Activated naive CD8-positive, alpha-beta T cell treated with anti-CD3 and anti-CD28 coated beads for 36 hours (primary cell): ENCODE data around the gene ARL4D. TPM values are rescaled to one million over a fixed set of nuclear protein-coding genes. Genes with fewer than 3 reads are reported as not detected.
"Not testable (repeated sequence)": the region's sequence is repeated elsewhere in the genome, so short reads cannot be mapped to it uniquely, and the experiment has no call there.

ENCODE experiments used
- DNase-seq: peaks from one replicate; pipeline ENCODE4 v3.0.0; 2021
- H3K27ac Mint-ChIP-seq: one replicate; pipeline ENCODE4 v1.8.0; 2022; ENCODE audit warnings: mild to moderate bottlenecking, moderate library complexity, mixed read lengths
- H3K27me3 Mint-ChIP-seq: one replicate; pipeline ENCODE4 v1.8.0; 2022; ENCODE audit warnings: mild to moderate bottlenecking, mixed read lengths
- H3K36me3 Mint-ChIP-seq: one replicate; pipeline ENCODE4 v1.8.0; 2021; ENCODE audit warnings: mild to moderate bottlenecking, mixed read lengths
- H3K4me1 Mint-ChIP-seq: one replicate; pipeline ENCODE4 v1.8.0; 2021; ENCODE audit warnings: mixed read lengths
- H3K4me3 Mint-ChIP-seq: one replicate; pipeline ENCODE4 v1.8.0; 2022; ENCODE audit warnings: mild to moderate bottlenecking, moderate library complexity, mixed read lengths
- H3K9me3 Mint-ChIP-seq: one replicate; pipeline ENCODE4 v1.8.0; 2022; ENCODE audit warnings: mixed read lengths
- total RNA-seq, 2 experiments: library from RNA; stranded (reverse); gene quantifications; one replicate each; pipeline ENCODE4 v1.2.3, GENCODE V29; 2021

Gene ARL4D
- total RNA-seq, 2 experiments from 2014 or later = 2.5 to 3.6 TPM

- Mint-ChIP-seq H3K4me1 (no peaks in the 10 kb centered on the region), H3K9me3 (no peaks in the 10 kb centered on the region), H3K4me3 (no peak overlapping the region), H3K36me3 (no peaks in the 10 kb centered on the region), H3K27me3 (peaks cover 6% of the 10 kb centered on the region), H3K27ac (no peak overlapping the region)
- DNase-seq = no peak
These were observed 19.9 kb downstream of the ARL4D start for GRCh38 chr17:43418441-43419374.

- H3K36me3 Mint-ChIP-seq, DNase-seq, H3K4me3 Mint-ChIP-seq, H3K27me3 Mint-ChIP-seq, H3K27ac Mint-ChIP-seq, H3K4me1 Mint-ChIP-seq, H3K9me3 Mint-ChIP-seq: not testable (repeated sequence)
These were observed 20.6 kb downstream of the ARL4D start for GRCh38 chr17:43419375-43419882.

GRCh38 chr17:43423777-43424455, 25.1 kb downstream of the ARL4D start:
- H3K4me3 Mint-ChIP-seq = no peak overlapping the region

GRCh38 chr17:43427362-43428043, 28.7 kb downstream of the ARL4D start:
- Mint-ChIP-seq H3K27ac (no peak overlapping the region), H3K4me1 (no peaks in the 10 kb centered on the region), H3K36me3 (no peaks in the 10 kb centered on the region), H3K27me3 (peaks cover 19% of the 10 kb centered on the region), H3K4me3 (no peak overlapping the region), H3K9me3 (no peaks in the 10 kb centered on the region)
- no peak for DNase-seq

More at GRCh38 chr17:43423777-43424455, 25.1 kb downstream of the ARL4D start:
- no peak for DNase-seq
- H3K4me1 Mint-ChIP-seq = no peaks in the 10 kb centered on the region
- no peaks in the 10 kb centered on the region for H3K36me3 Mint-ChIP-seq
- peaks cover 15% of the 10 kb centered on the region for H3K27me3 Mint-ChIP-seq
- no peak overlapping the region for H3K27ac Mint-ChIP-seq
- H3K9me3 Mint-ChIP-seq = no peaks in the 10 kb centered on the region

GRCh38 chr17:43428524-43428923, 29.7 kb downstream of the ARL4D start:
- no peak for DNase-seq
- Mint-ChIP-seq H3K27ac (no peak overlapping the region), H3K4me3 (no peak overlapping the region), H3K4me1 (no peaks in the 10 kb centered on the region), H3K27me3 (peaks cover 16% of the 10 kb centered on the region), H3K36me3 (no peaks in the 10 kb centered on the region), H3K9me3 (no peaks in the 10 kb centered on the region)

GRCh38 chr17:43430936-43431713, 32.3 kb downstream of the ARL4D start:
- Mint-ChIP-seq H3K36me3 (no peaks in the 10 kb centered on the region), H3K4me1 (no peaks in the 10 kb centered on the region), H3K27me3 (peaks cover 23% of the 10 kb centered on the region), H3K27ac (no peak overlapping the region), H3K4me3 (no peak overlapping the region), H3K9me3 (no peaks in the 10 kb centered on the region)
- DNase-seq = no peak

- no peak for DNase-seq
- H3K27ac Mint-ChIP-seq = no peak overlapping the region
- peaks cover 23% of the 10 kb centered on the region for H3K27me3 Mint-ChIP-seq
- H3K36me3 Mint-ChIP-seq = no peaks in the 10 kb centered on the region
- H3K4me3 Mint-ChIP-seq = no peak overlapping the region
- H3K9me3 Mint-ChIP-seq = no peaks in the 10 kb centered on the region
- H3K4me1 Mint-ChIP-seq = no peaks in the 10 kb centered on the region
These were observed 33.1 kb downstream of the ARL4D start for GRCh38 chr17:43431714-43432523.

- H3K36me3 Mint-ChIP-seq = no peaks in the 10 kb centered on the region
- no peak overlapping the region for H3K27ac Mint-ChIP-seq
- H3K9me3 Mint-ChIP-seq = no peaks in the 10 kb centered on the region
- no peaks in the 10 kb centered on the region for H3K4me1 Mint-ChIP-seq
- H3K27me3 Mint-ChIP-seq = peaks cover 23% of the 10 kb centered on the region
- DNase-seq = no peak
- no peak overlapping the region for H3K4me3 Mint-ChIP-seq
These were observed 36.1 kb downstream of the ARL4D start for GRCh38 chr17:43434902-43435319.

GRCh38 chr17:43437756-43438155, 39.0 kb downstream of the ARL4D start:
- H3K4me3 Mint-ChIP-seq = no peak overlapping the region
- peaks cover 17% of the 10 kb centered on the region for H3K27me3 Mint-ChIP-seq
- H3K27ac Mint-ChIP-seq = no peak overlapping the region
- no peaks in the 10 kb centered on the region for H3K9me3 Mint-ChIP-seq
- peaks cover 2% of the 10 kb centered on the region for H3K36me3 Mint-ChIP-seq
- H3K4me1 Mint-ChIP-seq = no peaks in the 10 kb centered on the region
- DNase-seq = no peak

GRCh38 chr17:43438626-43439025, 39.8 kb downstream of the ARL4D start:
- Mint-ChIP-seq H3K27me3 (peaks cover 16% of the 10 kb centered on the region), H3K4me1 (no peaks in the 10 kb centered on the region), H3K4me3 (no peak overlapping the region), H3K36me3 (peaks cover 2% of the 10 kb centered on the region), H3K9me3 (no peaks in the 10 kb centered on the region), H3K27ac (no peak overlapping the region)
- DNase-seq = no peak

GRCh38 chr17:43439041-43439440, 40.2 kb downstream of the ARL4D start:
- Mint-ChIP-seq H3K9me3 (no peaks in the 10 kb centered on the region), H3K27me3 (peaks cover 11% of the 10 kb centered on the region), H3K27ac (no peak overlapping the region), H3K4me3 (no peak overlapping the region), H3K36me3 (peaks cover 2% of the 10 kb centered on the region), H3K4me1 (no peaks in the 10 kb centered on the region)
- no peak for DNase-seq

GRCh38 chr17:43442711-43443110, 43.9 kb downstream of the ARL4D start:
- Mint-ChIP-seq H3K9me3 (no peaks in the 10 kb centered on the region), H3K4me3 (no peak overlapping the region), H3K27me3 (no peaks in the 10 kb centered on the region), H3K27ac (no peak overlapping the region), H3K36me3 (peaks cover 2% of the 10 kb centered on the region), H3K4me1 (no peaks in the 10 kb centered on the region)
- DNase-seq = no peak

GRCh38 chr17:43443381-43443780, 44.6 kb downstream of the ARL4D start:
- no peaks in the 10 kb centered on the region for H3K4me1 Mint-ChIP-seq
- no peaks in the 10 kb centered on the region for H3K9me3 Mint-ChIP-seq
- no peaks in the 10 kb centered on the region for H3K27me3 Mint-ChIP-seq
- H3K4me3 Mint-ChIP-seq = no peak overlapping the region
- no peak for DNase-seq
- H3K36me3 Mint-ChIP-seq = peaks cover 2% of the 10 kb centered on the region
- no peak overlapping the region for H3K27ac Mint-ChIP-seq
